ENCODE measurements around the gene OR52I2.

The OR52I2 gene

DNA sequence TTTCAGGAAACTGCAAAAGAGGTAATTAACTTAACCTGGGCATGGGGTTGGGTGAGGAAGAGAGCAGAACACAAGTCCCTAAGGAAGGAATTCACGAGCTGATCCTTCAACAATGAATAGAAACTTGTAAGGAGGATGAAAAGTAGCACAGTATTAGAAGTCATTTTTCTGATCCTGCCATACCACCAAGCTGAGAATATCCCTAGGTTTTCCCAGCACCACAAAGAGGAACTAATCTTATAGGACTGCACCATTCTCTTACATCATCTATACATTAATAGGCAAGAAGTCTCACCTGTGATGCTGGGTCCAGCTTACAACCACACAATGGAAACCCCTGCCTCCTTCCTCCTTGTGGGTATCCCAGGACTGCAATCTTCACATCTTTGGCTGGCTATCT is 12.2 kb downstream of the OR52I2 start, which contains the start of gene OR52I1:
Gene OR52I1 (plus strand): TSS at position 301 of the 400 bp plus-strand sequence. CDS start 0 bp downstream, at position 301.
- Histone ChIP-seq H3K9me3 (ENCODE audit: severe bottlenecking) (no peaks in the 10 kb centered on the region), H3K36me3 (no peaks in the 10 kb centered on the region), H3K27me3 (ENCODE audit: insufficient read depth, low read depth, severe bottlenecking) (peaks cover 7% of the 10 kb centered on the region), H3K27ac (no peak within 1 kb of the TSS), H3K4me3 (ENCODE audit: low read depth, low read length) (no peak within 1 kb of the TSS)
- TF ChIP-seq, protein P1, sequence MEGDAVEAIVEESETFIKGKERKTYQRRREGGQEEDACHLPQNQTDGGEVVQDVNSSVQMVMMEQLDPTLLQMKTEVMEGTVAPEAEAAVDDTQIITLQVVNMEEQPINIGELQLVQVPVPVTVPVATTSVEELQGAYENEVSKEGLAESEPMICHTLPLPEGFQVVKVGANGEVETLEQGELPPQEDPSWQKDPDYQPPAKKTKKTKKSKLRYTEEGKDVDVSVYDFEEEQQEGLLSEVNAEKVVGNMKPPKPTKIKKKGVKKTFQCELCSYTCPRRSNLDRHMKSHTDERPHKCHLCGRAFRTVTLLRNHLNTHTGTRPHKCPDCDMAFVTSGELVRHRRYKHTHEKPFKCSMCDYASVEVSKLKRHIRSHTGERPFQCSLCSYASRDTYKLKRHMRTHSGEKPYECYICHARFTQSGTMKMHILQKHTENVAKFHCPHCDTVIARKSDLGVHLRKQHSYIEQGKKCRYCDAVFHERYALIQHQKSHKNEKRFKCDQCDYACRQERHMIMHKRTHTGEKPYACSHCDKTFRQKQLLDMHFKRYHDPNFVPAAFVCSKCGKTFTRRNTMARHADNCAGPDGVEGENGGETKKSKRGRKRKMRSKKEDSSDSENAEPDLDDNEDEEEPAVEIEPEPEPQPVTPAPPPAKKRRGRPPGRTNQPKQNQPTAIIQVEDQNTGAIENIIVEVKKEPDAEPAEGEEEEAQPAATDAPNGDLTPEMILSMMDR (IDR thresholded peaks at IDR 0.05; ENCODE audit: low read depth, low read length): no peak
- DNase-seq: no peak

DNA sequence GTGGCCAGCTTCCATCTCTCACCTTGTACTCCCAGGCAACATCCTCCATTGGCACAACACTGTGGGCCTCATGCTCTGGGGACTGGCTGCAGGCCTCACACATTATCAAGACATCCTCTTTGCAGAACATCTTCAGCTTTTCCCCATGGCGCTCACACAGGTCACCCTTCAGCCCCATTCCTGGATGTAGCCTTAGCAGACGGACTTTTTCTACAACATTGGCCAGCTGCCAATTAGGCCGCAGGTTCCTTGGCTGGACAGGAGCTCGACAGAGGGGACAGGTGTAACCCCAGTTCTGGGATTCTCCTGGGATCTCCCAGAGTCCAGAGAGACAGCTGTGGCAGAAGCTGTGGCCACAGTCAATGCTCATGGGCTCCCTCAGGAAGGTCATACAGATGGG is 23.5 kb downstream of the OR52I2 start:
- Histone ChIP-seq H3K9me3 (ENCODE audit: severe bottlenecking) (peaks cover 8% of the 10 kb centered on the region), H3K27ac (no peak overlapping the region), H3K36me3 (no peaks in the 10 kb centered on the region), H3K4me3 (ENCODE audit: low read depth, low read length) (no peak overlapping the region), H3K27me3 (ENCODE audit: insufficient read depth, low read depth, severe bottlenecking) (no peaks in the 10 kb centered on the region)
- no peak for DNase-seq
- TF ChIP-seq, protein P1 (IDR thresholded peaks at IDR 0.05; ENCODE audit: low read depth, low read length): no peak

DNA sequence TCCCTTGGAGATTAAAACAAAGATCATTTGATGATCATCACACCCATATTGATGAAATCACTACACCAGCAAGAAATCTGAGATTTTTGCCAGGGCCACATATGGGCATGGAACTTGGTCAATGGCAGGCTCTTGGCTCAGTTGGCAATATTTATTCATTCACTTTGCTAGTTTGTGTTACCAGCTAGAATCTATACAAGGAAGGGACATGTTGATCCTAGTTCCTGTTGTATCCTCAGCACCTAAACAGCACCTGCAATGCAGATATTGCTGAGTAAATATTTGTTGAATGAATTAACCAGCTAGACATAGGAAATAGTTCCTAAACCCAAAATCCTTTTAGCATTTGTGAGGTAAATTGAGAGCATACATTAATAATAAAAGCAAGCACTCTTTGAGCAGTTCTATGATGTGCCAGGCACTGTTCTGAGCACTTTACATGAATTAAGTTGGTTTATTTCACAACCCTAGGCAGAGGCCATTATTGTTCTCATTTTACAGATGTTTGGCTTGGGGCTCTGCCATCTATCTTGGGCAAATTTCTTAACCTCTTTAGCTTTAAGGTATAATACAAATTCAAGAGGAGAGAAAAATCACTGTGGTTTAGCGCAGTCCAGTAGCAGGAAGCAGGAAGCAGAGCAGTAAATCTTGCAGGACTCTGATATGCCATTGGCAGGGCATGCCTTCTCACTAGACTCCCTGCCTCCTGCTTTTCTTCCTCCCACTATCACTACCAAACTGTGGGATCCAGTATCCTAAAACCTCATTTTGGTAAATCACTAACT is 24.9 kb downstream of the OR52I2 start:
- H3K9me3 ChIP-seq (ENCODE audit: severe bottlenecking): peaks cover 8% of the 10 kb centered on the region
- no peak overlapping the region for H3K27ac ChIP-seq
- no peaks in the 10 kb centered on the region for H3K36me3 ChIP-seq
- DNase-seq: no peak
- no peaks in the 10 kb centered on the region for H3K27me3 ChIP-seq (ENCODE audit: insufficient read depth, low read depth, severe bottlenecking)
- TF ChIP-seq, protein P1 (IDR thresholded peaks at IDR 0.05; ENCODE audit: low read depth, low read length): no peak
- H3K4me3 ChIP-seq (ENCODE audit: low read depth, low read length): no peak overlapping the region

DNA sequence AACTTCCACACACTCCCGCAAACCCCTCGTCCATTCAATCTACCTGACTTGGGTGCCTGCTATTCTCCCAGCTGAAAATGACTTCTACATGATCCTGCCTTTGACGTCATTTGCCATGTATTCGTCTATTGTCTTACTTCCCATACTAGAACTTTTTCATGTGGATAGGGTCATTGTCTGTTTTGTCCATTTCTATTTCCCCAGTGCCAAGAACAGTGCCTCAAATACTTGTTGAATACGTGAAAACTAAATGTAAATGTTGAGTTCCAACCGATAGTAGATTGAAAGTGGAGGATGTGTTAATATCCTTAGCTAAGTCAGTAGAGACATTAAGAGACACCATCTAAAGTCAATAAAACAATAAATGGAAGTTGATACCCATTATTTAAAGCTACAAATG is 25.6 kb downstream of the OR52I2 start:
- Histone ChIP-seq H3K27ac (no peak overlapping the region), H3K36me3 (no peaks in the 10 kb centered on the region), H3K4me3 (ENCODE audit: low read depth, low read length) (peak overlapping the region; percentile 67), H3K9me3 (ENCODE audit: severe bottlenecking) (peaks cover 8% of the 10 kb centered on the region), H3K27me3 (ENCODE audit: insufficient read depth, low read depth, severe bottlenecking) (no peaks in the 10 kb centered on the region)
- no peak for DNase-seq
- TF ChIP-seq, protein P1 (IDR thresholded peaks at IDR 0.05; ENCODE audit: low read depth, low read length): no peak

DNA sequence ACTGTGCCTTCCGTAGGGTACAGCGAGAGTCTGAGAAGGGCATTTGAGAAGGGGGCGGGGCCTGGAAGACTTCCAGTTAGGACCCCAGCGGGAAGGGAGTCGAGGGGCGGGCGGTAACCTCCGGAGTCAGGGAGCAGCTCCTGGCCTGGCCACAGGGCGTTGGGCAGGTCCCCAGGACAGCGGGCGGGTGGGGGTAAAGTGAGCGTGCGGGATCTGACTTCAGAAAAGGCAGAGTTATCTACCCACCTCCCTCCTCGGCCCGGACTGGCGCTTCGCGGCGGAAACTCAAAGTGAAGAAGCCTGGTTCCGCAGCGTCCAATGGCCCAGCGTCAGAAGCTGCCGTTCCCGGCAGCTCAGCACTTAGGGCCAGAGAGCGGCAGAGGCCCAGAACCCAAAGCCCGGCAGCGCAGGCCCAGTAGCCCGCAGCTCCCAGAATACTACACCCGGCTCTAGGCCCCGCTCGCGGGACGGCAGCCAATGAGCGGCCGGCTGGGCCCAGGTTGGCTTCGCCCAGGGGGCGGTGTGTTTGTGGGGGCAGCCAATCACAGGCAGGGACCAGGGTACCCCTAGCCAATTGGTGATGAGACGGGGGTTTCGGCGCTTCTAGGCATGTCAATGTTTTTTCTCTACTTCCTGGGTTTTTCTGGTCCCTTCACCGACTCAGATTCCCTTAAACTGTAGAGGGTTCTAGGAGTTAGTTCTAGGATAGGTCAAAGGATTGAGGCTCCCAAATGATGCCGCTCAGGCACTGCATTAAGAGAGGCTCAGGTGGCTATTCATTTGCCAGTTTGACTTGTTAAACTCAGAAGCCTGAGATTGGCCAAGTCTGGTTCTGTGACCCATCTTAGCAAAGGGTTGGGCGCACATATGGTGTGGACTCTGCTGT is 26.5 kb downstream of the OR52I2 start, which contains the start of gene TRIM68:
Gene TRIM68 (minus strand): TSS at position 451 of the 886 bp plus-strand sequence. CDS start 2,727 bp downstream, outside the sequence.
- no peaks in the 10 kb centered on the region for H3K27me3 ChIP-seq (ENCODE audit: insufficient read depth, low read depth, severe bottlenecking)
- H3K9me3 ChIP-seq (ENCODE audit: severe bottlenecking): peaks cover 8% of the 10 kb centered on the region
- peak within 1 kb of the TSS; percentile 67 for H3K4me3 ChIP-seq (ENCODE audit: low read depth, low read length)
- peak within 1 kb of the TSS; percentile 81 for H3K27ac ChIP-seq
- DNase-seq: peak; percentile 95
- TF ChIP-seq, protein P1 (IDR thresholded peaks at IDR 0.05; ENCODE audit: low read depth, low read length): no peak
- H3K36me3 ChIP-seq: no peaks in the 10 kb centered on the region
